ENCODE results near the gene PRDX2. TPM values are rescaled to one million over a fixed set of nuclear protein-coding genes. Genes with fewer than 3 reads are reported as not detected.

The PRDX2 gene
- total RNA-seq, 2 experiments from 2014 or later = 357 to 399 TPM

GRCh38 chr19:12774588-12775555 is 26.7 kb downstream of the PRDX2 start, which contains the start of gene HOOK2:
HOOK2 (minus strand) TSS chr19:12775552; CDS start chr19:12775449, 103 bp downstream.
- intact Hi-C loops (cut with micrococcal nuclease; ENCODE audit: unreplicated experiment) = no loop called here
- ChIA-PET POLR2A (no interaction called here), CTCF (ENCODE audit: unreplicated experiment) (no interaction called here)
- Histone ChIP-seq H3K4me3 (ENCODE audit: low read depth, low read length, poor library complexity, severe bottlenecking) (peak within 1 kb of the TSS; percentile 70), H2AFZ (ENCODE audit: low read length) (no peak within 1 kb of the TSS; the same call in 1 of the 2 replicates), H3K79me2 (ENCODE audit: insufficient read depth, low read depth, low read length) (no peaks in the 10 kb centered on the region), H3K9me3 (ENCODE audit: low read length) (no peaks in the 10 kb centered on the region), H3K9me2 (ENCODE audit: insufficient read depth, low read length) (no peaks in the 10 kb centered on the region), H3K27ac (ENCODE audit: low read depth, low read length, poor library complexity, severe bottlenecking) (no peak within 1 kb of the TSS), H3K4me2 (ENCODE audit: low read length) (peak within 1 kb of the TSS; percentile 79), H3K36me3 (ENCODE audit: insufficient read depth, low read length) (no peaks in the 10 kb centered on the region), H3K4me1 (ENCODE audit: insufficient read depth, low read length, poor library complexity, severe bottlenecking) (peaks cover 34% of the 10 kb centered on the region), H4K20me1 (ENCODE audit: insufficient read depth, low read length) (no peaks in the 10 kb centered on the region)
- DNase-seq (ENCODE audit: low spot score) = no peak
- TF ChIP-seq EZH2phosphoT487 (IDR thresholded peaks at IDR 0.05; ENCODE audit: borderline replicate concordance, low read depth, low read length) = no peak
- TF ChIP-seq CTCF (conservative IDR thresholded peaks at IDR 0.05; ENCODE audit: low read length) = no peak
- BruUV-seq (replicated peaks) = no TSS peak

GRCh38 chr19:12773571-12773970 is 28.0 kb downstream of the PRDX2 start:
- peak; percentile 45 for DNase-seq (ENCODE audit: low spot score)

More at GRCh38 chr19:12773571-12773970, 28.0 kb downstream of the PRDX2 start:
- Histone ChIP-seq H3K79me2 (ENCODE audit: insufficient read depth, low read depth, low read length) (no peaks in the 10 kb centered on the region), H3K4me2 (ENCODE audit: low read length) (no peak overlapping the region), H3K27ac (ENCODE audit: low read depth, low read length, poor library complexity, severe bottlenecking) (no peak overlapping the region), H3K36me3 (ENCODE audit: insufficient read depth, low read length) (no peaks in the 10 kb centered on the region), H4K20me1 (ENCODE audit: insufficient read depth, low read length) (no peaks in the 10 kb centered on the region), H3K4me3 (ENCODE audit: low read depth, low read length, poor library complexity, severe bottlenecking) (no peak overlapping the region), H2AFZ (ENCODE audit: low read length) (no peak overlapping the region), H3K9me2 (ENCODE audit: insufficient read depth, low read length) (no peaks in the 10 kb centered on the region), H3K9me3 (ENCODE audit: low read length) (no peaks in the 10 kb centered on the region), H3K4me1 (ENCODE audit: insufficient read depth, low read length, poor library complexity, severe bottlenecking) (peaks cover 24% of the 10 kb centered on the region)
- BruUV-seq (replicated peaks) = no TSS peak
- CTCF ChIA-PET (ENCODE audit: unreplicated experiment) = no interaction called here
- intact Hi-C loops (cut with micrococcal nuclease; ENCODE audit: unreplicated experiment) = no loop called here
- POLR2A ChIA-PET = no interaction called here
- TF ChIP-seq EZH2phosphoT487 (IDR thresholded peaks at IDR 0.05; ENCODE audit: borderline replicate concordance, low read depth, low read length) (no peak), CTCF (conservative IDR thresholded peaks at IDR 0.05; ENCODE audit: low read length) (peak; percentile 57)
